Hepatocyte (in vitro differentiated cells): Measurements from ENCODE around the gene NDRG3. TPM values are rescaled to one million over a fixed set of nuclear protein-coding genes. Genes with fewer than 3 reads are reported as not detected.

Experiments used
- DNase-seq: peaks from one replicate; pipeline ENCODE4 v3.0.0-alpha.2; 2016; ENCODE audit warnings: low spot score
- H2AFZ ChIP-seq: fragments of 200-600 bp; sonication (generic); 2 replicates; pipeline ENCODE4 v1.6.0; 2016; ENCODE audit warnings: antibody characterized with exemption, mild to moderate bottlenecking
- H3K27ac ChIP-seq: fragments of 200-600 bp; sonication (generic); 2 replicates; pipeline ENCODE4 v1.5.1; 2016; ENCODE audit warnings: mild to moderate bottlenecking
- H3K27me3 ChIP-seq: fragments of 200-600 bp; sonication (generic); 2 replicates; pipeline ENCODE4 v1.6.1; 2016
- H3K36me3 ChIP-seq: fragments of 200-600 bp; sonication (generic); replicated peaks from 2 replicates; pipeline ENCODE4 v1.5.1; 2016; ENCODE audit warnings: low read depth; ENCODE audit not compliant: insufficient read depth
- H3K4me1 ChIP-seq: fragments of 200-600 bp; sonication (generic); 2 replicates; pipeline ENCODE4 v1.5.1; 2016; ENCODE audit warnings: mild to moderate bottlenecking, moderate library complexity; ENCODE audit not compliant: insufficient read depth
- H3K4me2 ChIP-seq: fragments of 200-600 bp; sonication (generic); 2 replicates; pipeline ENCODE4 v1.6.0; 2016
- H3K4me3 ChIP-seq: fragments of 200-600 bp; sonication (generic); 2 replicates; pipeline ENCODE4 v1.5.1; 2016; ENCODE audit warnings: mild to moderate bottlenecking
- H3K79me2 ChIP-seq: fragments of 200-600 bp; sonication (generic); 2 replicates; pipeline ENCODE4 v1.6.0; 2017; ENCODE audit warnings: mild to moderate bottlenecking
- H3K9me2 ChIP-seq: fragments of 200-600 bp; sonication (generic); replicated peaks from 2 replicates; pipeline ENCODE4 v1.6.0; 2017; ENCODE audit warnings: mild to moderate bottlenecking; ENCODE audit not compliant: insufficient read depth
- H3K9me3 ChIP-seq: fragments of 200-600 bp; sonication (generic); 2 replicates; pipeline ENCODE4 v1.5.1; 2016; ENCODE audit warnings: low read depth, mild to moderate bottlenecking
- H4K20me1 ChIP-seq: fragments of 200-600 bp; sonication (generic); 2 replicates; pipeline ENCODE4 v1.6.0; 2016; ENCODE audit warnings: mild to moderate bottlenecking; ENCODE audit not compliant: insufficient read depth, poor library complexity, severe bottlenecking
- EZH2 ChIP-seq: fragments of 200-600 bp; sonication (generic); IDR thresholded peaks from 2 replicates; pipeline ENCODE4 v1.6.1; 2016; ENCODE audit warnings: antibody characterized with exemption, mild to moderate bottlenecking, borderline replicate concordance
- EZH2phosphoT487 ChIP-seq: fragments of 200-600 bp; sonication (generic); IDR thresholded peaks from one replicate; pipeline ENCODE4 v1.6.1; 2018; ENCODE audit warnings: antibody characterized with exemption, mild to moderate bottlenecking, low read depth, moderate library complexity; ENCODE audit not compliant: unreplicated experiment, severe bottlenecking
- WGBS: methylation state at CpG from one replicate; pipeline ENCODE4 v1.1.6; 2016; ENCODE audit warnings: low lambda C conversion rate; ENCODE audit errors: missing lambda C conversion rate; 5-methylcytosine and 5-hydroxymethylcytosine counted together
- polyA plus RNA-seq: library from polyadenylated mRNA; unstranded; fragments of >200 nt; fragmentation: Nextera tagmentation; extraction: Ambion mirVana; gene quantifications from 2 replicates; pipeline ENCODE4 v1.2.1, GENCODE V29; 2016
- total RNA-seq: library from RNA; depleted of rRNA; stranded (reverse); fragments of >200 nt; gene quantifications from 2 replicates; pipeline ENCODE4 v1.2.3, GENCODE V29; 2014
- TF ChIP-seq, protein P1 (sequence below): fragments of 200-600 bp; sonication (generic); IDR thresholded peaks from 2 replicates; pipeline ENCODE4 v1.5.1; 2016; ENCODE audit warnings: antibody characterized with exemption, mild to moderate bottlenecking; ENCODE audit not compliant: poor library complexity

NDRG3 gene
- total and polyA plus RNA-seq, 2 experiments from 2014 or later = 19.1 to 19.5 TPM

- no peak overlapping the region for H3K27ac ChIP-seq
- H3K9me3 ChIP-seq = no peaks in the 10 kb centered on the region
- no peaks in the 10 kb centered on the region for H3K4me1 ChIP-seq
- no peak overlapping the region for H3K4me3 ChIP-seq
- H2AFZ ChIP-seq = no peak overlapping the region
- TF ChIP-seq, protein P1, sequence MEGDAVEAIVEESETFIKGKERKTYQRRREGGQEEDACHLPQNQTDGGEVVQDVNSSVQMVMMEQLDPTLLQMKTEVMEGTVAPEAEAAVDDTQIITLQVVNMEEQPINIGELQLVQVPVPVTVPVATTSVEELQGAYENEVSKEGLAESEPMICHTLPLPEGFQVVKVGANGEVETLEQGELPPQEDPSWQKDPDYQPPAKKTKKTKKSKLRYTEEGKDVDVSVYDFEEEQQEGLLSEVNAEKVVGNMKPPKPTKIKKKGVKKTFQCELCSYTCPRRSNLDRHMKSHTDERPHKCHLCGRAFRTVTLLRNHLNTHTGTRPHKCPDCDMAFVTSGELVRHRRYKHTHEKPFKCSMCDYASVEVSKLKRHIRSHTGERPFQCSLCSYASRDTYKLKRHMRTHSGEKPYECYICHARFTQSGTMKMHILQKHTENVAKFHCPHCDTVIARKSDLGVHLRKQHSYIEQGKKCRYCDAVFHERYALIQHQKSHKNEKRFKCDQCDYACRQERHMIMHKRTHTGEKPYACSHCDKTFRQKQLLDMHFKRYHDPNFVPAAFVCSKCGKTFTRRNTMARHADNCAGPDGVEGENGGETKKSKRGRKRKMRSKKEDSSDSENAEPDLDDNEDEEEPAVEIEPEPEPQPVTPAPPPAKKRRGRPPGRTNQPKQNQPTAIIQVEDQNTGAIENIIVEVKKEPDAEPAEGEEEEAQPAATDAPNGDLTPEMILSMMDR = peak; percentile 48
- no peak for TF ChIP-seq EZH2phosphoT487
- H3K79me2 ChIP-seq = no peaks in the 10 kb centered on the region
- WGBS = 88% methylated on average over 3 of the region's 3 CpGs
- no peaks in the 10 kb centered on the region for H3K27me3 ChIP-seq
- peak; percentile 71 for DNase-seq
- no peak overlapping the region for H3K4me2 ChIP-seq
- H4K20me1 ChIP-seq = no peaks in the 10 kb centered on the region
- no peaks in the 10 kb centered on the region for H3K36me3 ChIP-seq
- no peaks in the 10 kb centered on the region for H3K9me2 ChIP-seq
Observed at GRCh38 chr20:36792422-36792821, 46.5 kb upstream of the NDRG3 start.

DNA sequence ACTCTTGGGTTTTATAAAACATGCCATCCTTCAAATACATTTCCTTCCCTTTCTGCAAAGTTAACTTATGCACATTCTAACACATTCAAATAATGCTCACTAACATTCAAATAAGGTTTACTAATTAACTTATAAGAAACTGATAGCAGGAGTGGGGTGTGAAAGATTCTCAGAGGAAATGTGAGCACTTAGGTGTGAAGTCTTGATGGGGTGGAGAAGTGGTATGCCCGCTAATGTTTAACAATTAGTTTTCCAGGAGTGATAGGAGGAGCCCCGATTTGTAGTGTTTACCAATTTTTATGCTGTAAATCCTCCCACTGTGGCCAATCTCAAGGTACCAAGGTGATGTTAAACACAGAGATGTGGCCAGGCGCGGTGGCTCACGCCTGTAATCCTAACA, 46.0 kb upstream of the NDRG3 start:
- no peak overlapping the region for H2AFZ ChIP-seq
- no peak overlapping the region for H3K27ac ChIP-seq
- no peaks in the 10 kb centered on the region for H3K36me3 ChIP-seq
- no peaks in the 10 kb centered on the region for H3K79me2 ChIP-seq
- H4K20me1 ChIP-seq = no peaks in the 10 kb centered on the region
- H3K4me1 ChIP-seq = no peaks in the 10 kb centered on the region
- TF ChIP-seq EZH2phosphoT487 (no peak), EZH2 (no peak)
- TF ChIP-seq, protein P1 = no peak
- DNase-seq = no peak
- H3K4me2 ChIP-seq = no peak overlapping the region
- H3K4me3 ChIP-seq = no peak overlapping the region
- H3K27me3 ChIP-seq = no peaks in the 10 kb centered on the region
- H3K9me3 ChIP-seq = no peaks in the 10 kb centered on the region
- H3K9me2 ChIP-seq = no peaks in the 10 kb centered on the region
- 92% methylated on average over 5 of the region's 5 CpGs for WGBS

- Histone ChIP-seq H2AFZ (no peak overlapping the region), H3K4me2 (no peak overlapping the region), H3K9me3 (no peaks in the 10 kb centered on the region), H3K79me2 (no peaks in the 10 kb centered on the region), H3K27ac (no peak overlapping the region), H4K20me1 (no peaks in the 10 kb centered on the region), H3K27me3 (no peaks in the 10 kb centered on the region), H3K9me2 (no peaks in the 10 kb centered on the region), H3K36me3 (no peaks in the 10 kb centered on the region), H3K4me1 (no peaks in the 10 kb centered on the region), H3K4me3 (no peak overlapping the region)
- TF ChIP-seq EZH2 (no peak), EZH2phosphoT487 (no peak)
- TF ChIP-seq, protein P1 = no peak
- WGBS = 93% methylated on average over 5 of the region's 5 CpGs
- DNase-seq = no peak
Observed at GRCh38 chr20:36786663-36787062, 40.8 kb upstream of the NDRG3 start.

DNA sequence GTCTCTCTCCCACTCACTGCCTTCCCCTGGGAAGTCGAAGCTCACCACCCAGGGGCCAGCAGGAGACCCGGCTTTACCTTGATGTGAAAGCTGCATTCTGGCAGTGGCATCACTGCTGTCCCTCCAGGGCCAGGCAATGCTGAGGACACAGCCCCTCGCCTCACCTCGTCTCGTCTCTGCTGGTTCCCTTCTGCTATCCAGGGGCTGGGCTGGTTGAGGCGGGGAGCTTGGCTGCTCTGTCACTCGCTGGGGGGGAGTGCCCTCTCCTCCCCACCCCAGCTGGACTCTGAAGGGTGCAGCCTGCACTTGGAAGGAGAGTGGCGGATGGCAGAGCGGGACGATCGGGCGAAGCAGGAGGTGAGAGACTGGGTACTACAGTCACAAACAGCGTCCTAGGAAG, 40.4 kb upstream of the NDRG3 start:
- Histone ChIP-seq H3K4me2 (no peak overlapping the region), H4K20me1 (no peaks in the 10 kb centered on the region), H3K4me1 (no peaks in the 10 kb centered on the region), H3K27me3 (no peaks in the 10 kb centered on the region), H3K36me3 (no peaks in the 10 kb centered on the region), H3K9me2 (no peaks in the 10 kb centered on the region), H3K9me3 (no peaks in the 10 kb centered on the region), H3K4me3 (no peak overlapping the region), H3K79me2 (no peaks in the 10 kb centered on the region), H2AFZ (no peak overlapping the region), H3K27ac (no peak overlapping the region)
- 97% methylated on average over 13 of the region's 13 CpGs for WGBS
- no peak for DNase-seq
- TF ChIP-seq, protein P1 = no peak
- TF ChIP-seq EZH2phosphoT487 = no peak
- TF ChIP-seq EZH2 = no peak
